Keratinocyte (primary cell): ENCODE data around the gene ZNF428. TPM values are rescaled to one million over a fixed set of nuclear protein-coding genes. Genes with fewer than 3 reads are reported as not detected.

ENCODE experiments used
- DNase-seq: peaks from one replicate; pipeline ENCODE4 v3.0.0-alpha.2; 2011; ENCODE audit warnings: low read depth, missing footprints, low spot score
- FAIRE-seq: peaks from 2 replicates; lab custom pipeline; 2011; peaks lifted over from hg19 to GRCh38; lab: Jason Lieb, UNC
- H2AFZ ChIP-seq: 2 replicates; pipeline ENCODE4 v1.6.0; 2012; ENCODE audit warnings: low read length, control low read depth, inconsistent platforms; ENCODE audit not compliant: control insufficient read depth
- H3K27ac ChIP-seq: 2 replicates; pipeline ENCODE4 v1.5.1; 2011; ENCODE audit warnings: low read length; ENCODE audit not compliant: control insufficient read depth, insufficient read depth
- H3K27me3 ChIP-seq: 3 replicates; pipeline ENCODE4 v1.6.0; 2011; ENCODE audit warnings: low read length; ENCODE audit not compliant: control insufficient read depth, insufficient read depth; ENCODE audit errors: extremely low read depth
- H3K36me3 ChIP-seq, 2 experiments: 2 replicates in 1 of 2; 3 replicates in 1 of 2; pipeline ENCODE4 v1.5.1; 2011; ENCODE audit warnings: low read length in 2 of 2, mild to moderate bottlenecking in 1 of 2; ENCODE audit not compliant: control insufficient read depth in 2 of 2, insufficient read depth in 2 of 2; ENCODE audit errors: extremely low read depth in 1 of 2
- H3K4me1 ChIP-seq: 3 replicates; pipeline ENCODE4 v1.5.1; 2011; ENCODE audit warnings: low read length; ENCODE audit not compliant: control insufficient read depth, insufficient read depth; ENCODE audit errors: extremely low read depth
- H3K4me2 ChIP-seq: 3 replicates; pipeline ENCODE4 v1.6.0; 2011; ENCODE audit warnings: low read depth, low read length; ENCODE audit not compliant: control insufficient read depth, insufficient read depth; ENCODE audit errors: extremely low read depth
- H3K4me3 ChIP-seq, 3 experiments: fragments of 200-600 bp in 1 of 3; sonication (generic) in 1 of 3; 2 replicates in 2 of 3; 3 replicates in 1 of 3; pipeline ENCODE4 v1.5.1; 2011 to 2016; ENCODE audit warnings: low read length in 3 of 3, mild to moderate bottlenecking in 3 of 3, control low read depth in 2 of 3, inconsistent platforms in 1 of 3, low read depth in 1 of 3, mixed read lengths in 1 of 3, mixed run types in 1 of 3, moderate library complexity in 1 of 3; ENCODE audit not compliant: control insufficient read depth in 2 of 3, insufficient read depth in 2 of 3; ENCODE audit errors: extremely low read depth in 1 of 3
- H3K79me2 ChIP-seq: 2 replicates; pipeline ENCODE4 v1.6.0; 2012; ENCODE audit warnings: low read length; ENCODE audit not compliant: control insufficient read depth, insufficient read depth
- H3K9ac ChIP-seq: 3 replicates; pipeline ENCODE4 v1.6.0; 2011; ENCODE audit warnings: low read length; ENCODE audit not compliant: control insufficient read depth, insufficient read depth; ENCODE audit errors: extremely low read depth
- H3K9me1 ChIP-seq: 3 replicates; pipeline ENCODE4 v1.6.0; 2011; ENCODE audit warnings: low read length; ENCODE audit not compliant: control insufficient read depth, insufficient read depth; ENCODE audit errors: extremely low read depth
- H3K9me3 ChIP-seq: 2 replicates; pipeline ENCODE4 v1.5.1; 2012; ENCODE audit warnings: low read depth, low read length; ENCODE audit not compliant: control insufficient read depth
- H4K20me1 ChIP-seq: 3 replicates; pipeline ENCODE4 v1.6.0; 2011; ENCODE audit warnings: low read length; ENCODE audit not compliant: control insufficient read depth, insufficient read depth; ENCODE audit errors: extremely low read depth
- CTCF ChIP-seq, 3 experiments: IDR thresholded peaks in 1 of 3; conservative IDR thresholded peaks in 1 of 3; optimal IDR thresholded peaks in 1 of 3; 2 replicates in 2 of 3; 3 replicates in 1 of 3; pipeline versions ENCODE3 to v1.5.1; 2011; ENCODE audit warnings: low read length in 3 of 3, mild to moderate bottlenecking in 3 of 3, moderate library complexity in 2 of 3, control low read depth in 1 of 3, inconsistent platforms in 1 of 3; ENCODE audit not compliant: insufficient read depth in 2 of 3; ENCODE audit errors: extremely low read depth in 1 of 3
- EZH2 ChIP-seq: IDR thresholded peaks from one replicate; pipeline ENCODE4 v1.6.1; 2012; ENCODE audit warnings: inconsistent platforms, mild to moderate bottlenecking, low read length, moderate library complexity
- dilution Hi-C: fragments of 300-500 bp; cut with MboI; formaldehyde crosslinking; loops from one replicate; pipeline ENCODE4 v1.7.0; 2020; ENCODE audit warnings: low sequenced_read_pairs; ENCODE audit not compliant: extremely low pct_ligation_motif_present
- polyA plus RNA-seq, 5 experiments: library from polyadenylated mRNA; depleted of rRNA in 3 of 5; stranded (reverse) in 3 of 5; stranded (forward) in 1 of 5; unstranded in 1 of 5; fragments of >200 nt; gene quantifications; 1 replicate in 1 of 5; 2 replicates in 3 of 5; 3 replicates in 1 of 5; pipeline versions ENCODE4 v1.2.1 to v1.2.3, GENCODE V29; 2011 to 2012; ENCODE audit warnings: missing spikeins in 2 of 5, low read depth in 1 of 5, low replicate concordance in 1 of 5

The ZNF428 gene
- polyA plus RNA-seq, 1 donor (not counting 4 experiments of a cell fraction or from before 2014, with no cell fraction given) = 13.9 TPM

GRCh38 chr19:43578787-43579186, 40.6 kb downstream of the ZNF428 start:
- H3K79me2 ChIP-seq = peaks cover 10% of the 10 kb centered on the region
- DNase-seq = no peak
- no peaks in the 10 kb centered on the region for H3K9me1 ChIP-seq
- FAIRE-seq = no peak
- no peak overlapping the region for H2AFZ ChIP-seq
- H3K4me2 ChIP-seq = no peak overlapping the region
- TF ChIP-seq CTCF (optimal IDR thresholded peaks at IDR 0.05 in 1 of 3, IDR thresholded peaks at IDR 0.05 in 1 of 3, conservative IDR thresholded peaks at IDR 0.05 in 1 of 3; ENCODE audit: extremely low read depth in 1 of 3, insufficient read depth in 2 of 3, low read length in 3 of 3) (no peak), EZH2 (no peak)
- no peaks in the 10 kb centered on the region for H4K20me1 ChIP-seq
- H3K4me3 ChIP-seq = no peak overlapping the region
- dilution Hi-C loops = no loop called here
- no peaks in the 10 kb centered on the region for H3K36me3 ChIP-seq
- no peaks in the 10 kb centered on the region for H3K27me3 ChIP-seq
- H3K9me3 ChIP-seq = no peaks in the 10 kb centered on the region
- no peak overlapping the region for H3K27ac ChIP-seq
- H3K4me1 ChIP-seq = peaks cover 21% of the 10 kb centered on the region
- no peak overlapping the region for H3K9ac ChIP-seq

- FAIRE-seq = no peak
- no peak for DNase-seq
- Histone ChIP-seq H3K27ac (peak overlapping the region; percentile 84), H4K20me1 (no peaks in the 10 kb centered on the region), H3K9ac (peak overlapping the region; percentile 90), H3K4me1 (peaks cover 21% of the 10 kb centered on the region), H3K4me2 (peak overlapping the region; percentile 98), H3K27me3 (no peaks in the 10 kb centered on the region), H3K79me2 (peaks cover 16% of the 10 kb centered on the region), H3K9me3 (no peaks in the 10 kb centered on the region), H3K4me3 (peak overlapping the region; percentile 45 to 80 (median 65)), H3K9me1 (no peaks in the 10 kb centered on the region), H3K36me3 (peaks cover 0 to 4% of the 10 kb centered on the region in 2 experiments), H2AFZ (peak overlapping the region; percentile 92)
- TF ChIP-seq EZH2 (no peak), CTCF (optimal IDR thresholded peaks at IDR 0.05 in 1 of 3, IDR thresholded peaks at IDR 0.05 in 1 of 3, conservative IDR thresholded peaks at IDR 0.05 in 1 of 3; ENCODE audit: extremely low read depth in 1 of 3, insufficient read depth in 2 of 3, low read length in 3 of 3) (no peak)
- dilution Hi-C loops = no loop called here
Observed at GRCh38 chr19:43575955-43576878, 43.2 kb downstream of the ZNF428 start.
